GM13977 (cell line): ENCODE data around the gene MEP1B.

Experiments
- DNase-seq: peaks from one replicate; pipeline ENCODE4 v3.0.0; 2012; ENCODE audit warnings: low spot score
- CTCF ChIP-seq: IDR thresholded peaks from 2 replicates; pipeline ENCODE4 v1.5.1; 2012; ENCODE audit warnings: mild to moderate bottlenecking, control low read depth; ENCODE audit not compliant: insufficient read depth; ENCODE audit errors: extremely low read depth, missing control alignments
- in situ Hi-C: fragments of 300-500 bp; cut with MboI; formaldehyde crosslinking; loops from one replicate; pipeline ENCODE4 v1.12.0; 2022; ENCODE audit warnings: low sequenced_read_pairs, low pct_unique_long_range_greater_than_20kb, mixed read lengths, inconsistent platforms; ENCODE audit not compliant: unreplicated experiment

The MEP1B gene

GRCh38 chr18:32261003-32261402 lies 71.2 kb downstream of the MEP1B start:
- no peak for DNase-seq
- no peak for TF ChIP-seq CTCF
- in situ Hi-C loops, result no loop called here

- no peak for TF ChIP-seq CTCF
- in situ Hi-C loops, result no loop called here
Observed at GRCh38 chr18:32262092-32262491, 72.3 kb downstream of the MEP1B start.

GRCh38 chr18:32264401-32264800 lies 74.6 kb downstream of the MEP1B start:
- in situ Hi-C loops, result no loop called here
- TF ChIP-seq CTCF, result no peak
- DNase-seq, result no peak

More at GRCh38 chr18:32262092-32262491, 72.3 kb downstream of the MEP1B start:
- no peak for DNase-seq

GRCh38 chr18:32267463-32267862 lies 77.6 kb downstream of the MEP1B start:
- no peak for DNase-seq
- no peak for TF ChIP-seq CTCF
- in situ Hi-C loops, result no loop called here
